ENCODE measurements around the gene PITPNM3. TPM values are rescaled to one million over a fixed set of nuclear protein-coding genes. Genes with fewer than 3 reads are reported as not detected.

The PITPNM3 gene
- total RNA-seq, 1 experiment from 2014 or later: 4.2 TPM

DNA sequence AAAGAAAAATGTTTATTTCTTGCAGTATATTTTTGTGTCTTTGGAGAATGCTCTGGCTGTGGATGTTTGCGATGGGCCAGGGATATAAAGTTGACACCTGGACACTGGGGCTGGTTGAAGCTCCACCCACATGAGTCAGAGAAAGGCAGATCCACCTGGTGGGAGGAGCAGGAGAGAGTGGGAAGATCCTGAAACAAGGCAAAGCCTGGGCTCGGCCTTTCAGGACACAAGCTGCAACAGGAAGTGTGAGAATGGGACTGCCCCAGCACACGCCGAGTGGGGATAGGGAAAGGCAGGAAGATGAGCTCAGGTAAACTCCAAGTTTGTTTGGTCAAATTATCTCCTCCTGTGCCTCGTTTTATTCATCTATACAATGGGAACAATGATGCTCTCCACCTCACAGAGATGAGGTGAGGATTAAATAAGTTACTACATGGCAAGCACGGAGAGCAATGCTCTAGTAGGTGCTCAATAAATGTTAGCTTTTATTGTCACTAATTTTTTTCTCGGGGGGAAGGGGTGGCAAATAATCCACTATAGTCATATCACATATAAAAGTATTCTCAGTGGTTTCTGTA, 21.4 kb upstream of the PITPNM3 start:
- Histone ChIP-seq H4K20me1 (ENCODE audit: insufficient read depth) (no peaks in the 10 kb centered on the region), H3K27me3 (ENCODE audit: insufficient read depth, low read length) (no peaks in the 10 kb centered on the region), H3K9me2 (ENCODE audit: insufficient read depth) (no peaks in the 10 kb centered on the region), H3K4me3 (replicated peaks in 1 of 2; ENCODE audit: low read depth in 1 of 2, low read length in 2 of 2) (no peak overlapping the region), H3K79me2 (ENCODE audit: insufficient read depth, low read length) (no peaks in the 10 kb centered on the region), H2AFZ (ENCODE audit: low read depth, low read length, poor library complexity, severe bottlenecking) (no peak overlapping the region), H3K36me3 (ENCODE audit: control insufficient read depth in 1 of 2, insufficient read depth in 2 of 2, low read length in 2 of 2) (no peaks in the 10 kb centered on the region), H3K27ac (ENCODE audit: low read depth, low read length) (no peak overlapping the region), H3K4me1 (ENCODE audit: control insufficient read depth in 1 of 2, insufficient read depth in 2 of 2, low read length in 2 of 2) (peaks cover 0 to 25% of the 10 kb centered on the region in 2 experiments; a peak in 3 of 4 replicates), H3K9ac (ENCODE audit: low read length) (no peak overlapping the region), H3K9me3 (ENCODE audit: control insufficient read depth in 1 of 2, insufficient read depth in 1 of 2, low read depth in 1 of 2, low read length in 2 of 2) (no peaks in the 10 kb centered on the region), H3K4me2 (ENCODE audit: low read length) (peak overlapping the region; percentile 23; the same call in 1 of the 2 replicates)
- intact Hi-C loops (cut with micrococcal nuclease): no loop called here
- POLR2A ChIA-PET: no interaction called here
- ATAC-seq (peak; percentile 92), DNase-seq (ENCODE audit: low read depth, low spot score) (peak; percentile 7)
- TF ChIP-seq EZH2phosphoT487 (IDR thresholded peaks at IDR 0.05; ENCODE audit: borderline replicate concordance): no peak
- TF ChIP-seq EGR1 (IDR thresholded peaks at IDR 0.05; ENCODE audit: low read depth): no peak
- TF ChIP-seq POLR2AphosphoS5 (IDR thresholded peaks at IDR 0.05; ENCODE audit: low read depth, low read length): no peak
- no peak for TF ChIP-seq YY1 (IDR thresholded peaks at IDR 0.05; ENCODE audit: extremely low read depth, insufficient replicate concordance, low read depth, low read length)
- TF ChIP-seq JUND (IDR thresholded peaks at IDR 0.05): no peak
- TF ChIP-seq, protein P1, sequence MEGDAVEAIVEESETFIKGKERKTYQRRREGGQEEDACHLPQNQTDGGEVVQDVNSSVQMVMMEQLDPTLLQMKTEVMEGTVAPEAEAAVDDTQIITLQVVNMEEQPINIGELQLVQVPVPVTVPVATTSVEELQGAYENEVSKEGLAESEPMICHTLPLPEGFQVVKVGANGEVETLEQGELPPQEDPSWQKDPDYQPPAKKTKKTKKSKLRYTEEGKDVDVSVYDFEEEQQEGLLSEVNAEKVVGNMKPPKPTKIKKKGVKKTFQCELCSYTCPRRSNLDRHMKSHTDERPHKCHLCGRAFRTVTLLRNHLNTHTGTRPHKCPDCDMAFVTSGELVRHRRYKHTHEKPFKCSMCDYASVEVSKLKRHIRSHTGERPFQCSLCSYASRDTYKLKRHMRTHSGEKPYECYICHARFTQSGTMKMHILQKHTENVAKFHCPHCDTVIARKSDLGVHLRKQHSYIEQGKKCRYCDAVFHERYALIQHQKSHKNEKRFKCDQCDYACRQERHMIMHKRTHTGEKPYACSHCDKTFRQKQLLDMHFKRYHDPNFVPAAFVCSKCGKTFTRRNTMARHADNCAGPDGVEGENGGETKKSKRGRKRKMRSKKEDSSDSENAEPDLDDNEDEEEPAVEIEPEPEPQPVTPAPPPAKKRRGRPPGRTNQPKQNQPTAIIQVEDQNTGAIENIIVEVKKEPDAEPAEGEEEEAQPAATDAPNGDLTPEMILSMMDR (IDR thresholded peaks at IDR 0.05 in 2 of 3, conservative IDR thresholded peaks at IDR 0.05 in 1 of 3; ENCODE audit: borderline replicate concordance in 1 of 3, insufficient read depth in 1 of 3, low read depth in 2 of 3, low read length in 2 of 3): no peak
- TF ChIP-seq, protein P2, sequence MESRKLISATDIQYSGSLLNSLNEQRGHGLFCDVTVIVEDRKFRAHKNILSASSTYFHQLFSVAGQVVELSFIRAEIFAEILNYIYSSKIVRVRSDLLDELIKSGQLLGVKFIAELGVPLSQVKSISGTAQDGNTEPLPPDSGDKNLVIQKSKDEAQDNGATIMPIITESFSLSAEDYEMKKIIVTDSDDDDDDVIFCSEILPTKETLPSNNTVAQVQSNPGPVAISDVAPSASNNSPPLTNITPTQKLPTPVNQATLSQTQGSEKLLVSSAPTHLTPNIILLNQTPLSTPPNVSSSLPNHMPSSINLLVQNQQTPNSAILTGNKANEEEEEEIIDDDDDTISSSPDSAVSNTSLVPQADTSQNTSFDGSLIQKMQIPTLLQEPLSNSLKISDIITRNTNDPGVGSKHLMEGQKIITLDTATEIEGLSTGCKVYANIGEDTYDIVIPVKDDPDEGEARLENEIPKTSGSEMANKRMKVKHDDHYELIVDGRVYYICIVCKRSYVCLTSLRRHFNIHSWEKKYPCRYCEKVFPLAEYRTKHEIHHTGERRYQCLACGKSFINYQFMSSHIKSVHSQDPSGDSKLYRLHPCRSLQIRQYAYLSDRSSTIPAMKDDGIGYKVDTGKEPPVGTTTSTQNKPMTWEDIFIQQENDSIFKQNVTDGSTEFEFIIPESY (IDR thresholded peaks at IDR 0.05; ENCODE audit: extremely low read depth, insufficient replicate concordance, low read length): no peak
- no peak for TF ChIP-seq CEBPB (IDR thresholded peaks at IDR 0.05; ENCODE audit: low read depth)
- no peak for TF ChIP-seq ZFX (IDR thresholded peaks at IDR 0.05)
- no peak for TF ChIP-seq TCF7L2 (IDR thresholded peaks at IDR 0.05; ENCODE audit: borderline replicate concordance, extremely low read depth, insufficient read depth, insufficient read length)
- no peak for TF ChIP-seq EZH2 (IDR thresholded peaks at IDR 0.05)
- TF ChIP-seq SRF (IDR thresholded peaks at IDR 0.05; ENCODE audit: low read depth): no peak
- no peak for TF ChIP-seq SP1 (IDR thresholded peaks at IDR 0.05; ENCODE audit: low read depth)
- TF ChIP-seq ZNF274 (IDR thresholded peaks at IDR 0.05; ENCODE audit: low read depth, low read length): no peak
- no peak for TF ChIP-seq FOSL1 (IDR thresholded peaks at IDR 0.05; ENCODE audit: low read depth)
- TF ChIP-seq, protein P3, sequence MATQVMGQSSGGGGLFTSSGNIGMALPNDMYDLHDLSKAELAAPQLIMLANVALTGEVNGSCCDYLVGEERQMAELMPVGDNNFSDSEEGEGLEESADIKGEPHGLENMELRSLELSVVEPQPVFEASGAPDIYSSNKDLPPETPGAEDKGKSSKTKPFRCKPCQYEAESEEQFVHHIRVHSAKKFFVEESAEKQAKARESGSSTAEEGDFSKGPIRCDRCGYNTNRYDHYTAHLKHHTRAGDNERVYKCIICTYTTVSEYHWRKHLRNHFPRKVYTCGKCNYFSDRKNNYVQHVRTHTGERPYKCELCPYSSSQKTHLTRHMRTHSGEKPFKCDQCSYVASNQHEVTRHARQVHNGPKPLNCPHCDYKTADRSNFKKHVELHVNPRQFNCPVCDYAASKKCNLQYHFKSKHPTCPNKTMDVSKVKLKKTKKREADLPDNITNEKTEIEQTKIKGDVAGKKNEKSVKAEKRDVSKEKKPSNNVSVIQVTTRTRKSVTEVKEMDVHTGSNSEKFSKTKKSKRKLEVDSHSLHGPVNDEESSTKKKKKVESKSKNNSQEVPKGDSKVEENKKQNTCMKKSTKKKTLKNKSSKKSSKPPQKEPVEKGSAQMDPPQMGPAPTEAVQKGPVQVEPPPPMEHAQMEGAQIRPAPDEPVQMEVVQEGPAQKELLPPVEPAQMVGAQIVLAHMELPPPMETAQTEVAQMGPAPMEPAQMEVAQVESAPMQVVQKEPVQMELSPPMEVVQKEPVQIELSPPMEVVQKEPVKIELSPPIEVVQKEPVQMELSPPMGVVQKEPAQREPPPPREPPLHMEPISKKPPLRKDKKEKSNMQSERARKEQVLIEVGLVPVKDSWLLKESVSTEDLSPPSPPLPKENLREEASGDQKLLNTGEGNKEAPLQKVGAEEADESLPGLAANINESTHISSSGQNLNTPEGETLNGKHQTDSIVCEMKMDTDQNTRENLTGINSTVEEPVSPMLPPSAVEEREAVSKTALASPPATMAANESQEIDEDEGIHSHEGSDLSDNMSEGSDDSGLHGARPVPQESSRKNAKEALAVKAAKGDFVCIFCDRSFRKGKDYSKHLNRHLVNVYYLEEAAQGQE (IDR thresholded peaks at IDR 0.05; ENCODE audit: low read depth): no peak
- no peak for TF ChIP-seq SIN3A (IDR thresholded peaks at IDR 0.05; ENCODE audit: low read depth)
- no peak for TF ChIP-seq RAD21 (IDR thresholded peaks at IDR 0.05; ENCODE audit: low read depth)
- no peak; the same call in 1 of the 2 replicates for TF ChIP-seq CBX3 (IDR thresholded peaks at IDR 0.05; ENCODE audit: low read depth)
- TF ChIP-seq, protein P4, sequence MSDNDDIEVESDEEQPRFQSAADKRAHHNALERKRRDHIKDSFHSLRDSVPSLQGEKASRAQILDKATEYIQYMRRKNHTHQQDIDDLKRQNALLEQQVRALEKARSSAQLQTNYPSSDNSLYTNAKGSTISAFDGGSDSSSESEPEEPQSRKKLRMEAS (IDR thresholded peaks at IDR 0.05): no peak
- CTCF ChIA-PET: no interaction called here
- BruUV-seq (replicated peaks): no TSS peak
- RAD21 ChIA-PET (ENCODE audit: low non-redundant PET in 1 of 2, low total read pairs in 2 of 2, uncharacterized antibody in 2 of 2, unreplicated experiment in 2 of 2): no interaction called here

Data from HCT116 (cell line).